A549 (cell line): ENCODE data around the gene LAGE3. TPM values are rescaled to one million over a fixed set of nuclear protein-coding genes. Genes with fewer than 3 reads are reported as not detected.
A peak's percentile ranks its signal among the peaks of the same experiment; 100 is the strongest.

ENCODE experiments used
- ATAC-seq, 2 experiments: fragments of 200-7000 bp in 1 of 2; fragments of >200 bp in 1 of 2; cut with Nextera tagmentation in 1 of 2; cut with Tn5 transposase in 1 of 2; 3 replicates each; pipeline versions ENCODE4 v1.8.0 to v1.9.1; 2018 to 2020; ENCODE audit warnings: mild to moderate bottlenecking in 1 of 2, moderate library complexity in 1 of 2
- CTCF ChIA-PET: fragments of 300-600 bp; sonication (Branson Sonifier 250); formaldehyde crosslinking; extraction: SDS; loops from one replicate; lab custom pipeline; 2021; ENCODE audit warnings: antibody characterized with exemption, inconsistent platforms; lab: Yijun Ruan, JAX
- POLR2A ChIA-PET: fragments of 350-600 bp; formaldehyde crosslinking; extraction: SDS; loops from one replicate; lab custom pipeline; 2021; ENCODE audit warnings: antibody characterized with exemption, inconsistent platforms; lab: Yijun Ruan, JAX
- DNase-seq, 2 experiments: peaks; one replicate each; pipeline versions ENCODE4 v3.0.0 to v3.0.0-alpha.2; 2011 to 2016; ENCODE audit warnings: low read depth in 1 of 2, low spot score in 1 of 2
- FAIRE-seq: peaks from 2 replicates; lab custom pipeline; 2011; peaks lifted over from hg19 to GRCh38; lab: Jason Lieb, UNC
- H3K27ac ChIP-seq, 2 experiments: fragments of >200 bp; sonication (Bioruptor Twin); formaldehyde crosslinking; 3 replicates each; pipeline ENCODE4 v1.5.1; 2016 to 2017
- H3K4me1 ChIP-seq: fragments of >200 bp; sonication (Bioruptor Twin); formaldehyde crosslinking; 3 replicates; pipeline ENCODE4 v1.6.1; 2016
- H3K4me2 ChIP-seq: fragments of >200 bp; sonication (Bioruptor Twin); formaldehyde crosslinking; 3 replicates; pipeline ENCODE4 v1.6.1; 2016
- H3K4me3 ChIP-seq: fragments of >200 bp; sonication (Bioruptor Twin); formaldehyde crosslinking; 3 replicates; pipeline ENCODE4 v1.5.1; 2016
- H3K9me3 ChIP-seq: fragments of >200 bp; sonication (Bioruptor Twin); formaldehyde crosslinking; 3 replicates; pipeline ENCODE4 v1.6.1; 2016
- CBX2 ChIP-seq: fragments of 200-600 bp; sonication (generic); IDR thresholded peaks from 2 replicates; pipeline ENCODE4 v1.6.1; 2016; ENCODE audit warnings: low read depth, mild to moderate bottlenecking, borderline replicate concordance
- CEBPB ChIP-seq, 2 experiments: fragments of >200 bp in 1 of 2; sonication (Bioruptor Twin) in 1 of 2; formaldehyde crosslinking in 1 of 2; IDR thresholded peaks; 2 replicates each; pipeline ENCODE4 v1.6.1; 2012 to 2016
- CHD2 ChIP-seq: fragments of 150-350 bp; IDR thresholded peaks from 2 replicates; pipeline ENCODE4 v1.6.1; 2014; ENCODE audit warnings: low read length; ENCODE audit not compliant: partially characterized antibody
- CHD4 ChIP-seq: fragments of 200-600 bp; sonication (generic); IDR thresholded peaks from 2 replicates; pipeline ENCODE4 v1.6.1; 2016; ENCODE audit warnings: antibody characterized with exemption, mild to moderate bottlenecking, borderline replicate concordance
- EHMT2 ChIP-seq: fragments of 200-600 bp; sonication (generic); IDR thresholded peaks from 2 replicates; pipeline ENCODE4 v1.6.1; 2016; ENCODE audit warnings: antibody characterized with exemption, low read depth, mild to moderate bottlenecking, moderate library complexity
- ESRRA ChIP-seq: fragments of 150-350 bp; IDR thresholded peaks from 2 replicates; pipeline ENCODE4 v1.6.1; 2014; ENCODE audit warnings: mild to moderate bottlenecking, low read length, borderline replicate concordance
- HEYL ChIP-seq: fragments of 250-450 bp; sonication (Bioruptor Pico); IDR thresholded peaks from 2 replicates; pipeline ENCODE4 v1.8.0; 2021; ENCODE audit warnings: mild to moderate bottlenecking, moderate library complexity
- JUN ChIP-seq, 2 experiments: fragments of >200 bp; sonication (Bioruptor Twin); formaldehyde crosslinking; IDR thresholded peaks; 2 replicates in 1 of 2; 3 replicates in 1 of 2; pipeline ENCODE4 v1.6.1; 2016 to 2017
- JUNB ChIP-seq: fragments of >200 bp; sonication (Bioruptor Twin); formaldehyde crosslinking; IDR thresholded peaks from 2 replicates; pipeline ENCODE4 v1.6.1; 2016
- KDM1A ChIP-seq: fragments of 200-600 bp; sonication (generic); IDR thresholded peaks from 2 replicates; pipeline ENCODE4 v1.6.1; 2016; ENCODE audit warnings: low read depth, mild to moderate bottlenecking
- MAFK ChIP-seq: fragments of 450-650 bp; IDR thresholded peaks from 2 replicates; pipeline ENCODE4 v1.6.1; 2014; ENCODE audit not compliant: partially characterized antibody
- MAZ ChIP-seq: fragments of 150-350 bp; IDR thresholded peaks from 2 replicates; pipeline ENCODE4 v1.6.1; 2014; ENCODE audit warnings: antibody characterized with exemption, low read depth, low read length, borderline replicate concordance
- MYC ChIP-seq: IDR thresholded peaks from 2 replicates; pipeline ENCODE4 v1.6.1; 2012; ENCODE audit warnings: mild to moderate bottlenecking, inconsistent platforms, low read length, improper control_type of control experiment, borderline replicate concordance
- NR3C1 ChIP-seq: fragments of >200 bp; sonication (Bioruptor Twin); formaldehyde crosslinking; IDR thresholded peaks from 3 replicates; pipeline ENCODE4 v1.6.1; 2017
- PHF8 ChIP-seq: fragments of 200-600 bp; sonication (generic); IDR thresholded peaks from 2 replicates; pipeline ENCODE4 v1.6.1; 2016; ENCODE audit warnings: low read depth, mild to moderate bottlenecking, antibody characterized with exemption, moderate library complexity, borderline replicate concordance
- POLR2A ChIP-seq: IDR thresholded peaks from 2 replicates; pipeline ENCODE4 v1.6.1; 2012; ENCODE audit warnings: mild to moderate bottlenecking, low read length
- POLR2AphosphoS2 ChIP-seq: conservative IDR thresholded peaks from 2 replicates; pipeline ENCODE4 v1.6.1; 2012; ENCODE audit warnings: low read length, improper control_type of control experiment, inconsistent platforms
- RARB ChIP-seq: fragments of 250-450 bp; sonication (Bioruptor Pico); IDR thresholded peaks from 2 replicates; pipeline ENCODE4 v1.8.0; 2021; ENCODE audit warnings: mild to moderate bottlenecking, moderate library complexity
- RCOR1 ChIP-seq: fragments of 150-350 bp; IDR thresholded peaks from 2 replicates; pipeline ENCODE4 v1.6.1; 2014; ENCODE audit warnings: antibody characterized with exemption, low read length, low read depth
- SMC3 ChIP-seq: fragments of >200 bp; sonication (Bioruptor Twin); formaldehyde crosslinking; IDR thresholded peaks from 3 replicates; pipeline ENCODE4 v1.6.1; 2018; ENCODE audit warnings: inconsistent platforms
- SREBF2 ChIP-seq: fragments of 450-650 bp; IDR thresholded peaks from 2 replicates; pipeline ENCODE4 v1.6.1; 2014; ENCODE audit warnings: mild to moderate bottlenecking, moderate library complexity
- TP53 ChIP-seq: fragments of 250-450 bp; sonication (Bioruptor Pico); IDR thresholded peaks from 2 replicates; pipeline ENCODE4 v1.5.0; 2021; ENCODE audit warnings: mild to moderate bottlenecking, moderate library complexity
- ZFP36 ChIP-seq: fragments of 450-650 bp; IDR thresholded peaks from 2 replicates; pipeline ENCODE4 v1.6.1; 2014; ENCODE audit warnings: borderline replicate concordance; ENCODE audit not compliant: partially characterized antibody
- ZNF302 ChIP-seq: fragments of 250-450 bp; sonication (Bioruptor Pico); IDR thresholded peaks from 2 replicates; pipeline ENCODE4 v1.9.0; 2021; ENCODE audit warnings: inconsistent platforms, mild to moderate bottlenecking, moderate library complexity
- WGBS: methylation state at CpG from one replicate; pipeline ENCODE4 v1.1.6; 2017; ENCODE audit errors: missing lambda C conversion rate; 5-methylcytosine and 5-hydroxymethylcytosine counted together
- polyA plus RNA-seq, 4 experiments: library from polyadenylated mRNA; depleted of rRNA in 3 of 4; stranded (reverse); fragments of >200 nt; fragmentation: RNase III in 1 of 4; extraction: RNeasy Plus Mini Kit Qiagen cat#74134 plus additional on column Dnase treatment in 1 of 4; gene quantifications; 2 replicates in 3 of 4; 3 replicates in 1 of 4; pipeline ENCODE4 v1.2.3, GENCODE V29; 2011 to 2017
- TF ChIP-seq, protein P1 (sequence below): IDR thresholded peaks from 2 replicates; pipeline ENCODE4 v1.6.1; 2012
- TF ChIP-seq, protein P2 (sequence below): fragments of 250-450 bp; sonication (Bioruptor Pico); IDR thresholded peaks from 2 replicates; pipeline ENCODE4 v1.5.0; 2020; ENCODE audit warnings: low read depth, mild to moderate bottlenecking, moderate library complexity
- TF ChIP-seq, protein P3 (sequence below): fragments of >200 bp; sonication (Bioruptor Twin); formaldehyde crosslinking; IDR thresholded peaks from 3 replicates; pipeline ENCODE4 v1.6.1; 2016

Gene LAGE3
- polyA plus RNA-seq, 2 of the 4 experiments (the other 2 are of a cell fraction), result 20.6 to 49.7 TPM

DNA sequence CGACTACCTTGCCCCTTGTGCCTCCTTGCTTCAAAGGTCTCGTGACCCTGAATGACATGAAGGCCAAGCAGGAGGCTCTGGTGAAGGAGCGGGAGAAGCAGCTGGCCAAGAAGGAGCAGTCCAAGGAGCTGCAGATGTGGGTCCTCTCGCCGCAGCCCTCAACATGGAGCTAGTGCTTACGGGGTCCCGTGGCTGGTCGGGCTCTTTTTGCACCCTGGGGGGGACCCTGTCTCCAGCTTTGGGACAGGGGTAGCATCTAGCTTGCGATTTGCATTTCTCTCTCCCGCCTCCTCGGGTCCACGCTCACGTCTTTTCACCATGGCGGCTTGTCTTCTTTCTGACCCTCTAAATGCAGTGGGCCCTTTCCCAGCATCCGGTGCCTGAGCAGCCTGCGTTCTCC is 33.3 kb downstream of the LAGE3 start:
- FAIRE-seq, result no peak
- Histone ChIP-seq H3K9me3 (no peaks in the 10 kb centered on the region), H3K4me1 (peaks cover 12% of the 10 kb centered on the region)
- no peak for DNase-seq
- TF ChIP-seq CHD4 (no peak), MYC (no peak), TP53 (no peak), SREBF2 (no peak), ZNF302 (CRISPR knock-in tag) (no peak), RARB (CRISPR knock-in tag) (no peak), RCOR1 (no peak), POLR2AphosphoS2 (no peak), CHD2 (no peak), EHMT2 (no peak), MAFK (no peak), CEBPB (IDR thresholded peaks at IDR 0.05) (no peak), MAZ (no peak), JUN (IDR thresholded peaks at IDR 0.05) (no peak), HEYL (CRISPR knock-in tag) (no peak)
- TF ChIP-seq, protein P1, sequence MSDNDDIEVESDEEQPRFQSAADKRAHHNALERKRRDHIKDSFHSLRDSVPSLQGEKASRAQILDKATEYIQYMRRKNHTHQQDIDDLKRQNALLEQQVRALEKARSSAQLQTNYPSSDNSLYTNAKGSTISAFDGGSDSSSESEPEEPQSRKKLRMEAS, result no peak
- TF ChIP-seq, all 56 proteins: peak for 0
- Histone ChIP-seq H3K4me2 (peak overlapping the region; percentile 99; the same call in 2 of the 3 replicates), H3K4me3 (no peak overlapping the region), H3K27ac (no peak overlapping the region)
- 96% methylated on average over 16 of the region's 16 CpGs for WGBS
- ChIA-PET POLR2A (no interaction called here), CTCF (interaction anchor here (0.8 to 3.0 kb wide), 3 partner anchors 9 to 72 kb away, joined by 3 to 11 read pairs (median 4); no protein-coding TSS in a partner anchor)
- ATAC-seq, result no peak

DNA sequence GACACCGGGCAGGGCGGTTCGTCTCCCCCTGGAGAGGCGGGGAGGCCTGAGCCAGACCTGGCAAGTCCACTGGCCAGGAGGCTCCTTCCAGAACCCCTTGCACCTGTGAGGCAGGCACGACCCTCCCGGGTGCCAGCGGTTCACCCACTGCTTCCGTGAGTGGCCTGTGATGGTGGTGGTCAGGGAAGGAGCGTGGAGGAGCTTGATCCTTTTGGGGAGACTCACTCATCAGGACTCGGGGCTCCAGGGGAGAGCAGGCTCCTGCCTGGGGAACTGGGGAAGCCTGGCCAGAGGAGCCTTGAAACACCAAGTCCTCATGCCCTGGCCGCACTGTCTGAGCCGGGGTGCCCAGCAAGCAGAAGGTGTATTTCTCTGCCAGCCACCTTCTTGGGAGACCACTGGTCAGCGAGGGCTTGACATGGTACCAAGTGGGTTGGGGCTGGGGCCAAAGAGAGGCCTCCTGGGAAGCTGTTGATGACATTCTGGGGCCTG is 34.3 kb downstream of the LAGE3 start:
- FAIRE-seq (no peak), ATAC-seq (peak in 1 of 2 experiments; percentile 43; a peak in 3 of 6 replicates), DNase-seq (no peak)
- H3K9me3 ChIP-seq, result no peaks in the 10 kb centered on the region
- H3K4me1 ChIP-seq, result peaks cover 12% of the 10 kb centered on the region
- ChIA-PET POLR2A (interaction anchor here (0.5 kb wide), 1 partner anchor 101 kb away, joined by 4 read pairs; no protein-coding TSS in a partner anchor), CTCF (interaction anchor here (0.8 to 3.0 kb wide), 3 partner anchors 9 to 71 kb away, joined by 3 to 11 read pairs (median 3); no protein-coding TSS in a partner anchor)
- H3K4me2 ChIP-seq, result peak overlapping the region; percentile 99
- H3K27ac ChIP-seq, result peak overlapping the region; percentile 92 to 96
- peak overlapping the region; percentile 99 for H3K4me3 ChIP-seq
- TF ChIP-seq NR3C1 (no peak), POLR2A (no peak), PHF8 (no peak), ZFP36 (no peak), RARB (CRISPR knock-in tag) (no peak)
- 92% methylated on average over 2 of the region's 13 CpGs for whole genome bisulfite sequencing

DNA sequence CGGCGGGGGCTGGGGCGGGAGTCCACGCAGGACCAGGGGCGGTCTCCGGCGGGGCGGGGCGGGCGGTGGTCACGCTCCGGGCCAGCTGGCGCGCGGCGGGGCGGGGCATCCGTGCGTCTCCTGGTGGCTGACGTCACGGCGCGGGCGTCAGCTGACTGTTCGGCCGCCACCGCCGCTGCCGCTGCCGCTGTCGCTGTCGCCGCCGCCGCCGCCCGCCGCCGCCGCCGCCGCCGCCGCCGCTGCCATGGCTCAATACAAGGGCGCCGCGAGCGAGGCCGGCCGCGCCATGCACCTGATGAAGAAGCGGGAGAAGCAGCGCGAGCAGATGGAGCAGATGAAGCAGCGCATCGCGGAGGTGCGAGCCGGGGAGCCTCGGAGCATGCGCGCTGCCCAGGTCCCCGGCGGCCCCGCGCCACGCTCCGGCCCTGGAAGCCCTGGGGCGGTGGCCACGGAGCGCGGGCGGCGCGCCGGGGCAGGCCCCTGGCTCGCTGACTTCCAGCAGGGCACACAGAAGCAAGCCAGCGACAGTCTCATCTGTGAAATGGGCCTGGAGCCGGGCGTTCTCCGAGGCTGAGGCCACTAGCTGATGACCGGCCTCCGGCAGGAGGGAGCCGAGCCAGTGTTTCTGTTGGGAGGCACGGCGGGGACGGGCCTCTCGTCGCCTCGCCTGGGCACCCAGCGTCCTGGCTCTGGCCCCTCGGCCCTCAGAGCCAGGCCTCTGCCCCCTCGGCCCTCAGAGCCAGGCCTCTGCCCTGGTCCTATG is 34.9 kb downstream of the LAGE3 start, which contains the start of gene FAM50A:
Gene FAM50A, plus strand, starts transcription at position 150 of the 763 bp plus-strand sequence. Its CDS starts 95 bp downstream, at position 245.
- no peak for FAIRE-seq
- H3K27ac ChIP-seq, result peak within 1 kb of the TSS; percentile 92 to 96
- peak within 1 kb of the TSS; percentile 99 for H3K4me2 ChIP-seq
- peak within 1 kb of the TSS; percentile 99 for H3K4me3 ChIP-seq
- DNase-seq, result peak; percentile 54 to 79
- no peaks in the 10 kb centered on the region for H3K9me3 ChIP-seq
- WGBS, result 0% methylated on average over 5 of the region's 94 CpGs
- H3K4me1 ChIP-seq, result peaks cover 12% of the 10 kb centered on the region
- ChIA-PET CTCF (interaction anchor here (1.0 to 3.0 kb wide), 2 partner anchors 9 to 71 kb away, joined by 3 to 11 read pairs; no protein-coding TSS in a partner anchor), POLR2A (interaction anchor here (0.7 kb wide), 1 partner anchor 10 kb away, joined by 3 read pairs; no protein-coding TSS in a partner anchor)
- peak; percentile 79 to 87 for ATAC-seq
- TF ChIP-seq CBX2, result no peak
- TF ChIP-seq SMC3, result no peak
- TF ChIP-seq POLR2A, result peak; percentile 29; the same call in 1 of the 2 replicates
- TF ChIP-seq MAZ, result no peak
- no peak for TF ChIP-seq ESRRA
- no peak for TF ChIP-seq JUNB
- TF ChIP-seq KDM1A, result no peak
- TF ChIP-seq, protein P2, sequence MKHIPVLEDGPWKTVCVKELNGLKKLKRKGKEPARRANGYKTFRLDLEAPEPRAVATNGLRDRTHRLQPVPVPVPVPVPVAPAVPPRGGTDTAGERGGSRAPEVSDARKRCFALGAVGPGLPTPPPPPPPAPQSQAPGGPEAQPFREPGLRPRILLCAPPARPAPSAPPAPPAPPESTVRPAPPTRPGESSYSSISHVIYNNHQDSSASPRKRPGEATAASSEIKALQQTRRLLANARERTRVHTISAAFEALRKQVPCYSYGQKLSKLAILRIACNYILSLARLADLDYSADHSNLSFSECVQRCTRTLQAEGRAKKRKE (CRISPR knock-in tag), result no peak
- no peak for TF ChIP-seq SREBF2
- TF ChIP-seq CEBPB (IDR thresholded peaks at IDR 0.05), result no peak
- TF ChIP-seq, protein P3, sequence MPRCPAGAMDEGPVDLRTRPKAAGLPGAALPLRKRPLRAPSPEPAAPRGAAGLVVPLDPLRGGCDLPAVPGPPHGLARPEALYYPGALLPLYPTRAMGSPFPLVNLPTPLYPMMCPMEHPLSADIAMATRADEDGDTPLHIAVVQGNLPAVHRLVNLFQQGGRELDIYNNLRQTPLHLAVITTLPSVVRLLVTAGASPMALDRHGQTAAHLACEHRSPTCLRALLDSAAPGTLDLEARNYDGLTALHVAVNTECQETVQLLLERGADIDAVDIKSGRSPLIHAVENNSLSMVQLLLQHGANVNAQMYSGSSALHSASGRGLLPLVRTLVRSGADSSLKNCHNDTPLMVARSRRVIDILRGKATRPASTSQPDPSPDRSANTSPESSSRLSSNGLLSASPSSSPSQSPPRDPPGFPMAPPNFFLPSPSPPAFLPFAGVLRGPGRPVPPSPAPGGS, result 0 out of 3 replicates have a peak, but pooled peaks have one; percentile 32
- peak; percentile 37 to 56; a peak in 2 of 5 replicates for TF ChIP-seq JUN (IDR thresholded peaks at IDR 0.05)
- TF ChIP-seq, protein P1, result peak; percentile 15; the same call in 1 of the 2 replicates
